Body of pancreas (tissue), 4 donors: ENCODE measurements around the gene AHI1.

Experiments used
- CTCF ChIP-seq, 7 experiments: fragments of 450-650 bp in 4 of 7; fragments of 200-600 bp in 3 of 7; sonication (generic) in 3 of 7; IDR thresholded peaks; one replicate each; pipeline ENCODE4 v1.5.1; 2016 to 2019; ENCODE audit warnings: antibody characterized with exemption in 7 of 7
- POLR2A ChIP-seq, 3 donors: fragments of 450-650 bp; IDR thresholded peaks; one replicate each; pipeline ENCODE4 v1.6.1; 2016; ENCODE audit warnings: antibody characterized with exemption in 3 of 3, mild to moderate bottlenecking in 2 of 3

DNA sequence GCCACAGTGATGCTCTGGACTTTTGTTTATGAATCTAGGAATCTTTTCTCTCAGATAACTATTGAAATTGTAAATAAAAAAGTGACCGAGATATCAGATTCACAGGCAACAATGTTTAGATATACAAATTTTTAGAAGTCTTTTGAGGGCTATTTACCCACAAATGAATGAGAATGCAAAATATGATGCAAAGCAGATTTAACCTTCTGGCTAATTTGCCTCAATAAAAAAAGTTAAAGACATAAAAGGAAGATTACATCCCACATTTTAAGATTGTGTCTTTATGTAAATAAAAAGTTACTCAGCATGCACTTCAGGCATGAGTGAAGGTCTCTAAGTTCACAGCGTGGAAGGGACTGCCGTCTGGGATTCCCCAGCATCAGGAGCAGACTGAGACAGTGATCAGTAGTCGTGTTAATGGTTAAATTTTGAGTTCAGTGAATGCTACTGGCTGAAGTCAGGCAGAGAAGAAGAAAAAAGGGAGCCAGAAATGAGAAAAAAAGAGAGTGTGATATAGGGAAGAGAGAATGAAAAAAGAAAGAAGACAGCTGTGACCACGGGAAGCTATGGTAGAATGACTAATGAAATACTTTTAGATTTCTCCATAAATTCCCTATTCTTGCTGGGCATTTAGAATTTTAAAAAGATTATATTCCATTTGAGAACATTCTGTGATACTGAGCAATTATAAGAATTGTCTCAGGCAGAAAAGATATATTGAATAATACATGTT, 222.8 kb downstream of the AHI1 start:
- TF ChIP-seq POLR2A (IDR thresholded peaks at IDR 0.05) = no peak
- TF ChIP-seq CTCF (IDR thresholded peaks at IDR 0.05) = no peak
